Activated B cell treated with CpG ODN at 0.5 μM for 24 hours (primary cell): Measurements from ENCODE around the gene FLCN. TPM values are rescaled to one million over a fixed set of nuclear protein-coding genes. Genes with fewer than 3 reads are reported as not detected.

Experiments used
- ATAC-seq: fragments of 200-7000 bp; cut with Tn5 transposase; one replicate; pipeline ENCODE4 v1.10.0; 2021; ENCODE audit warnings: low read depth, mild to moderate bottlenecking, moderate library complexity
- CTCF ChIA-PET: fragments of 350-600 bp; sonication (Branson Sonifier 250); formaldehyde crosslinking; loops from one replicate; lab custom pipeline; 2021; ENCODE audit warnings: antibody characterized with exemption; lab: Charles Lee
- POLR2A ChIA-PET: fragments of 350-600 bp; sonication (Branson Sonifier 250); formaldehyde crosslinking; loops from one replicate; lab custom pipeline; 2021; ENCODE audit warnings: antibody characterized with exemption; lab: Charles Lee
- DNase-seq: peaks from one replicate; pipeline ENCODE4 v3.0.0; 2022
- H3K27ac Mint-ChIP-seq: one replicate; pipeline ENCODE4 v1.8.0; 2020; ENCODE audit warnings: mixed read lengths
- H3K27me3 Mint-ChIP-seq: one replicate; pipeline ENCODE4 v1.8.0; 2021; ENCODE audit warnings: mixed read lengths
- H3K36me3 Mint-ChIP-seq: one replicate; pipeline ENCODE4 v1.8.0; 2021; ENCODE audit warnings: low read depth, mixed read lengths
- H3K4me1 Mint-ChIP-seq: one replicate; pipeline ENCODE4 v1.8.0; 2021; ENCODE audit warnings: mixed read lengths
- H3K4me3 Mint-ChIP-seq: one replicate; pipeline ENCODE4 v1.8.0; 2020; ENCODE audit warnings: mild to moderate bottlenecking, mixed read lengths
- H3K9me3 Mint-ChIP-seq: one replicate; pipeline ENCODE4 v1.8.0; 2020; ENCODE audit warnings: mixed read lengths
- intact Hi-C: fragments of 100-400 bp; cut with micrococcal nuclease; formaldehyde crosslinking; loops from one replicate; pipeline ENCODE4 v1.15.1; 2024
- total RNA-seq: library from RNA; stranded (reverse); gene quantifications from 2 replicates; pipeline ENCODE4 v1.2.3, GENCODE V29; 2022
- TF ChIP-seq, protein P1 (sequence below): fragments of 200-600 bp; IDR thresholded peaks from one replicate; pipeline ENCODE4 v1.8.0; 2022; ENCODE audit warnings: antibody characterized with exemption, mild to moderate bottlenecking

FLCN gene
- total RNA-seq, 1 donor from 2014 or later: 62.3 TPM

DNA sequence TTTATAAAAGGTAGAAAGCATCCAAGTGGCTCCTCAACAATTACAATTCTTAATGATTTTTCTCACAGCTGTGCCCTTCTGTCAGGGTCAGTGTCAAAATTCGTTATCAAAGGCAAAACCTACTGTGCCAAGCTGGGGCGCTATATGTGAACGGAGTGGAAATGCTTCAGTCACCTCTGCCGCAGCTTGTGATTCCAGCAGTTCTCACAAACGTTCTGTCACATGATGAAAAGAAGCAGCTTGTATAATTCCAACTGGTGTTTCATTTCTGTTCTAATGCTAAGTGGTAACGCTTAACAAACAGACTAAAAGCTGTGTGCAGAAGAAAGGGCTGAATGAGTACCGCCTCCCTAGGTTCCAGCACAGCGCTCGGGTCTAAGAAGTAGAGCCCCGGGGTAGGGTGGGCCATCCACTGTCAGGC lies 45.0 kb downstream of the FLCN start:
- CTCF ChIA-PET: no interaction called here
- intact Hi-C loops: no loop called here

GRCh38 chr17:17191346-17191792 lies 45.6 kb downstream of the FLCN start:
- DNase-seq: no peak
- Mint-ChIP-seq H3K4me3 (no peak overlapping the region), H3K27me3 (no peaks in the 10 kb centered on the region), H3K27ac (no peak overlapping the region), H3K9me3 (no peaks in the 10 kb centered on the region), H3K4me1 (peaks cover 13% of the 10 kb centered on the region), H3K36me3 (peaks cover 27% of the 10 kb centered on the region)
- ATAC-seq: no peak
- intact Hi-C loops: no loop called here
- POLR2A ChIA-PET: interaction anchor here (1.5 kb wide), 1 partner anchor 13 kb away, joined by 4 read pairs; no protein-coding TSS in a partner anchor
- TF ChIP-seq, protein P1, sequence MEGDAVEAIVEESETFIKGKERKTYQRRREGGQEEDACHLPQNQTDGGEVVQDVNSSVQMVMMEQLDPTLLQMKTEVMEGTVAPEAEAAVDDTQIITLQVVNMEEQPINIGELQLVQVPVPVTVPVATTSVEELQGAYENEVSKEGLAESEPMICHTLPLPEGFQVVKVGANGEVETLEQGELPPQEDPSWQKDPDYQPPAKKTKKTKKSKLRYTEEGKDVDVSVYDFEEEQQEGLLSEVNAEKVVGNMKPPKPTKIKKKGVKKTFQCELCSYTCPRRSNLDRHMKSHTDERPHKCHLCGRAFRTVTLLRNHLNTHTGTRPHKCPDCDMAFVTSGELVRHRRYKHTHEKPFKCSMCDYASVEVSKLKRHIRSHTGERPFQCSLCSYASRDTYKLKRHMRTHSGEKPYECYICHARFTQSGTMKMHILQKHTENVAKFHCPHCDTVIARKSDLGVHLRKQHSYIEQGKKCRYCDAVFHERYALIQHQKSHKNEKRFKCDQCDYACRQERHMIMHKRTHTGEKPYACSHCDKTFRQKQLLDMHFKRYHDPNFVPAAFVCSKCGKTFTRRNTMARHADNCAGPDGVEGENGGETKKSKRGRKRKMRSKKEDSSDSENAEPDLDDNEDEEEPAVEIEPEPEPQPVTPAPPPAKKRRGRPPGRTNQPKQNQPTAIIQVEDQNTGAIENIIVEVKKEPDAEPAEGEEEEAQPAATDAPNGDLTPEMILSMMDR: no peak
- CTCF ChIA-PET: no interaction called here

More for the DNA sequence above, 45.0 kb downstream of the FLCN start:
- peaks cover 13% of the 10 kb centered on the region for H3K4me1 Mint-ChIP-seq
- TF ChIP-seq, protein P1: no peak
- peaks cover 23% of the 10 kb centered on the region for H3K36me3 Mint-ChIP-seq
- no peak overlapping the region for H3K4me3 Mint-ChIP-seq
- no peaks in the 10 kb centered on the region for H3K9me3 Mint-ChIP-seq
- no peaks in the 10 kb centered on the region for H3K27me3 Mint-ChIP-seq
- no peak for ATAC-seq
- no peak overlapping the region for H3K27ac Mint-ChIP-seq
- DNase-seq: no peak
- POLR2A ChIA-PET: interaction anchor here (0.7 to 1.5 kb wide), 2 partner anchors 13 to 49 kb away, joined by 4 to 5 read pairs; no protein-coding TSS in a partner anchor

DNA sequence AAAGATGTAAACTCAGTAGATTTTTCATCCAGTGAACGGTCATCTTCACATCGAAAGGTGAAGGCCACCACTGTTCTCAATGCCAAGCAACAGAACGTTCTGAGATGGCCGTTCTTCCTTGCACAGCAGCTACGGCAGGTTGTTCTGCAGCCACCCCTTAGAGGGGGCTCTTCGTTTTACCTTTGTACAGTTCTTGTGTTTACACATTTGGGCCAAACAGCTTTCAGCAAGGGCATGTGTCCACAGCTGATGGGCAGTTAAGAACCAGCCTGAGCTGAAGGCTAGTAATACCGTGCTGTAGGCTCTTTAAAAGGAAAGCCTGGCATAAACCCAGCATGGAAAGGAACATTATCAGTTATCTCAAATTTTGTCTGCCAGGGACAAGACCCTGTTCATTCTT lies 46.8 kb downstream of the FLCN start:
- CTCF ChIA-PET: interaction anchor here (0.6 to 1.3 kb wide), 2 partner anchors 10 to 621 kb away, joined by 3 to 4 read pairs; no protein-coding TSS in a partner anchor
- Mint-ChIP-seq H3K36me3 (peaks cover 38% of the 10 kb centered on the region), H3K4me1 (peaks cover 20% of the 10 kb centered on the region), H3K9me3 (no peaks in the 10 kb centered on the region), H3K27me3 (no peaks in the 10 kb centered on the region), H3K4me3 (no peak overlapping the region), H3K27ac (no peak overlapping the region)
- ATAC-seq: no peak
- intact Hi-C loops: no loop called here
- POLR2A ChIA-PET: no interaction called here
- DNase-seq: no peak
- TF ChIP-seq, protein P1: no peak

GRCh38 chr17:17189559-17189958 lies 47.4 kb downstream of the FLCN start:
- Mint-ChIP-seq H3K27me3 (no peaks in the 10 kb centered on the region), H3K4me3 (no peak overlapping the region), H3K9me3 (no peaks in the 10 kb centered on the region), H3K4me1 (peaks cover 25% of the 10 kb centered on the region), H3K36me3 (peaks cover 42% of the 10 kb centered on the region), H3K27ac (no peak overlapping the region)
- ChIA-PET CTCF (interaction anchor here (1.3 kb wide), 1 partner anchor 11 kb away, joined by 3 read pairs; no protein-coding TSS in a partner anchor), POLR2A (no interaction called here)
- ATAC-seq (no peak), DNase-seq (no peak)
- intact Hi-C loops: no loop called here
- TF ChIP-seq, protein P1: no peak

DNA sequence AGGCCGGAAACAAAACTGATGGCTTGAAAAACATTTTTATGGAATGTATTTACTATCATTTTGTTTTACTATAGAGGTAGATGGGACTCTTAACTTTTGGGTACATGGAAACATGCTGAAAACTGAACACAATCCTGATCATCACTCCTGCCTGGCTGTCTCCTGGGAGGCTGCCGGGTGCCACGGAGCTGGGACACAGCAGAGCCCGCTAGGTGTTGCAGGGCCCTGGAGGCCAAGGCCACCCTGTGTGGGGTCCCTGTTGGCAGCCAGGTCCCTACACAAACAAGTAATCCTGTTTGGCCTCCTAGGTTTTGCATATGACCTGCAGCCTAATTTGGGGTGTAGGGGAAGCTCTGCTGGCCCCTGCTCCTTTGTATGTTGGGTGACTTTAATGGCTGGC lies 48.4 kb downstream of the FLCN start:
- ChIA-PET POLR2A (no interaction called here), CTCF (no interaction called here)
- Mint-ChIP-seq H3K27me3 (no peaks in the 10 kb centered on the region), H3K4me1 (peaks cover 26% of the 10 kb centered on the region), H3K4me3 (no peak overlapping the region), H3K36me3 (peaks cover 51% of the 10 kb centered on the region), H3K9me3 (no peaks in the 10 kb centered on the region), H3K27ac (no peak overlapping the region)
- TF ChIP-seq, protein P1: no peak
- ATAC-seq: no peak
- intact Hi-C loops: no loop called here
- DNase-seq: no peak
